A549 (cell line): ENCODE data around the gene C1orf167. TPM values are rescaled to one million over a fixed set of nuclear protein-coding genes. Genes with fewer than 3 reads are reported as not detected.

Source experiments
- BHLHE40 ChIP-seq: IDR thresholded peaks from 2 replicates; pipeline ENCODE4 v1.6.1; 2012; ENCODE audit warnings: low read depth, low read length, inconsistent platforms
- CBX8 ChIP-seq: fragments of 200-600 bp; sonication (generic); IDR thresholded peaks from 2 replicates; pipeline ENCODE4 v1.6.1; 2016
- EP300 ChIP-seq, 2 experiments: fragments of >200 bp; sonication (Bioruptor Twin); formaldehyde crosslinking; IDR thresholded peaks; 2 replicates in 1 of 2; 3 replicates in 1 of 2; pipeline ENCODE4 v1.6.1; 2016 to 2017
- ESRRA ChIP-seq: fragments of 150-350 bp; IDR thresholded peaks from 2 replicates; pipeline ENCODE4 v1.6.1; 2014; ENCODE audit warnings: mild to moderate bottlenecking, low read length, borderline replicate concordance
- FOSB ChIP-seq: fragments of 250-450 bp; sonication (Bioruptor Pico); IDR thresholded peaks from 2 replicates; pipeline ENCODE4 v1.5.0; 2020; ENCODE audit warnings: mild to moderate bottlenecking, moderate library complexity
- FOXS1 ChIP-seq: fragments of 250-450 bp; sonication (Bioruptor Pico); IDR thresholded peaks from 2 replicates; pipeline ENCODE4 v1.5.0; 2020; ENCODE audit warnings: mild to moderate bottlenecking, moderate library complexity
- HDAC2 ChIP-seq: fragments of 200-600 bp; sonication (generic); IDR thresholded peaks from 2 replicates; pipeline ENCODE4 v1.6.1; 2016
- HEYL ChIP-seq: fragments of 250-450 bp; sonication (Bioruptor Pico); IDR thresholded peaks from 2 replicates; pipeline ENCODE4 v1.8.0; 2021; ENCODE audit warnings: mild to moderate bottlenecking, moderate library complexity
- HOXA7 ChIP-seq: fragments of 250-450 bp; sonication (Bioruptor Pico); IDR thresholded peaks from 2 replicates; pipeline ENCODE4 v1.5.0; 2020; ENCODE audit warnings: mild to moderate bottlenecking, moderate library complexity
- HOXB13 ChIP-seq: fragments of 250-450 bp; sonication (Bioruptor Pico); IDR thresholded peaks from 2 replicates; pipeline ENCODE4 v1.5.0; 2020; ENCODE audit warnings: low read depth, mild to moderate bottlenecking, moderate library complexity
- JUN ChIP-seq, 2 experiments: fragments of >200 bp; sonication (Bioruptor Twin); formaldehyde crosslinking; IDR thresholded peaks; 2 replicates in 1 of 2; 3 replicates in 1 of 2; pipeline ENCODE4 v1.6.1; 2016 to 2017
- MAFK ChIP-seq: fragments of 450-650 bp; IDR thresholded peaks from 2 replicates; pipeline ENCODE4 v1.6.1; 2014; ENCODE audit not compliant: partially characterized antibody
- MAZ ChIP-seq: fragments of 150-350 bp; IDR thresholded peaks from 2 replicates; pipeline ENCODE4 v1.6.1; 2014; ENCODE audit warnings: antibody characterized with exemption, low read depth, low read length, borderline replicate concordance
- NFE2L2 ChIP-seq: fragments of 150-350 bp; conservative IDR thresholded peaks from 2 replicates; pipeline ENCODE4 v1.6.1; 2014; ENCODE audit warnings: low read length
- NPAS2 ChIP-seq: fragments of 250-450 bp; sonication (Bioruptor Pico); IDR thresholded peaks from 2 replicates; pipeline ENCODE4 v1.8.0; 2022; ENCODE audit warnings: mild to moderate bottlenecking, moderate library complexity, borderline replicate concordance
- PHF8 ChIP-seq: fragments of 200-600 bp; sonication (generic); IDR thresholded peaks from 2 replicates; pipeline ENCODE4 v1.6.1; 2016; ENCODE audit warnings: low read depth, mild to moderate bottlenecking, antibody characterized with exemption, moderate library complexity, borderline replicate concordance
- POLR2AphosphoS2 ChIP-seq: conservative IDR thresholded peaks from 2 replicates; pipeline ENCODE4 v1.6.1; 2012; ENCODE audit warnings: low read length, improper control_type of control experiment, inconsistent platforms
- RAD21 ChIP-seq, 2 experiments: fragments of >200 bp in 1 of 2; sonication (Bioruptor Twin) in 1 of 2; formaldehyde crosslinking in 1 of 2; IDR thresholded peaks in 1 of 2; conservative IDR thresholded peaks in 1 of 2; 2 replicates in 1 of 2; 3 replicates in 1 of 2; pipeline ENCODE4 v1.6.1; 2012 to 2018; ENCODE audit warnings: inconsistent platforms in 1 of 2
- RFX5 ChIP-seq: fragments of 450-650 bp; IDR thresholded peaks from 2 replicates; pipeline ENCODE4 v1.7.1; 2014; ENCODE audit warnings: antibody characterized with exemption, mild to moderate bottlenecking, moderate library complexity
- SMC3 ChIP-seq: fragments of >200 bp; sonication (Bioruptor Twin); formaldehyde crosslinking; IDR thresholded peaks from 3 replicates; pipeline ENCODE4 v1.6.1; 2018; ENCODE audit warnings: inconsistent platforms
- ZC3H11A ChIP-seq: fragments of 450-650 bp; IDR thresholded peaks from 2 replicates; pipeline ENCODE4 v1.6.1; 2014; ENCODE audit warnings: antibody characterized with exemption, mild to moderate bottlenecking
- ZFP36 ChIP-seq: fragments of 450-650 bp; IDR thresholded peaks from 2 replicates; pipeline ENCODE4 v1.6.1; 2014; ENCODE audit warnings: borderline replicate concordance; ENCODE audit not compliant: partially characterized antibody
- ZSCAN20 ChIP-seq: fragments of 250-450 bp; sonication (Bioruptor Pico); IDR thresholded peaks from 2 replicates; pipeline ENCODE4 v1.8.0; 2022; ENCODE audit warnings: mild to moderate bottlenecking, moderate library complexity
- polyA plus RNA-seq, 4 experiments: library from polyadenylated mRNA; depleted of rRNA in 3 of 4; stranded (reverse); fragments of >200 nt; fragmentation: RNase III in 1 of 4; extraction: RNeasy Plus Mini Kit Qiagen cat#74134 plus additional on column Dnase treatment in 1 of 4; gene quantifications; 2 replicates in 3 of 4; 3 replicates in 1 of 4; pipeline ENCODE4 v1.2.3, GENCODE V29; 2011 to 2017
- TF ChIP-seq, protein P1 (sequence below): fragments of 200-600 bp; sonication (generic); IDR thresholded peaks from 2 replicates; pipeline ENCODE4 v1.6.1; 2016; ENCODE audit warnings: antibody characterized with exemption, mild to moderate bottlenecking, moderate library complexity
- TF ChIP-seq, protein P2 (sequence below): fragments of >200 bp; sonication (Bioruptor Twin); formaldehyde crosslinking; IDR thresholded peaks from 2 replicates; pipeline ENCODE4 v1.6.1; 2016
- TF ChIP-seq, protein P3 (sequence below): IDR thresholded peaks from 2 replicates; pipeline ENCODE4 v1.6.1; 2012
- TF ChIP-seq, protein P4 (sequence below): fragments of >200 bp; sonication (Bioruptor Twin); formaldehyde crosslinking; IDR thresholded peaks from 3 replicates; pipeline ENCODE4 v1.5.1; 2016

Gene C1orf167
- polyA plus RNA-seq, 2 of the 4 experiments (the other 2 are of a cell fraction) = not detected

DNA sequence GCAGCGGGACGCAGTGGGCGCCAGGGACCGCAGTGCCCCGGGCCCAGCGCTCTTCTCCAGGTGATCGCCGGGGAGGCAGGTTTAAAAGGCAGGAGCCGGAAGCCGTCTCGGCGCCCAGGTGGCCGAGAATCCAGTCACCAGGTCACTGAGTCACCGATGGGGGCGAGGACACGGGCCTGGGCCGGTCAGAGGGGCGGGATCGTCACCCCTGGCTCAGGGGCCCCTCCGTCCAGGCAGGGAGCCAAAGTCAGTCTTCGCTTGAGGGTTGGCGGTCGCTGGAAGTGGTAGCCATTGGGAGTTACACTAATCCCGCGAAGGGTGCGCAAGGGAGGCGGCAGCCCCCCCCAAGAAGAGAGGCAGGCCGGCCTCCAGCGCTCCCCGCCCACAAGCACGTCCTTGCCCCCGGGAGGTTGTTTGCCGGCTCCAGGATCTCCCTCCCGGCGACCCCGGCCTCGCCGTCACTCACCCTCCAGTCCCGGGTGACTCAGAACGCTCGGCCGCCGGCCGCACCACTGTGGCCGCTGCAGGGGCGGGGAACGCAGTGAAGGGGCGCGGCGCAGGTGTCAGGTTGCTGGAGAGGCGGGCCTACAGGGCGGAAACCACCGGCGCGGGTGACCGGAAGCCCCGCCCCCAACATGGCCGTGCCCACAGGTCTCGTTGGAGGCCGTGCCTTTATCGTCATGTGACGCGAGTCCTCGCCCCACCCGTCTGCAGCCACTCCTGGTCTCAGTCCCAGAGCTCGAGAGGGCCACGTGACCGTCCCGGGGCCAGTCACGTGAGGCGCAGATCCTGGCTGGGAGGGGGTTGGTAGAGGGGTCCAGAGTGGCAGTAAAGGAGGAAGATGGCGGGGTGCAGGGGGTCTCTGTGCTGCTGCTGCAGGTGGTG, 43.7 kb downstream of the C1orf167 start, which contains the start of the genes CLCN6 and MTHFR (continued):
- TF ChIP-seq, protein P1, sequence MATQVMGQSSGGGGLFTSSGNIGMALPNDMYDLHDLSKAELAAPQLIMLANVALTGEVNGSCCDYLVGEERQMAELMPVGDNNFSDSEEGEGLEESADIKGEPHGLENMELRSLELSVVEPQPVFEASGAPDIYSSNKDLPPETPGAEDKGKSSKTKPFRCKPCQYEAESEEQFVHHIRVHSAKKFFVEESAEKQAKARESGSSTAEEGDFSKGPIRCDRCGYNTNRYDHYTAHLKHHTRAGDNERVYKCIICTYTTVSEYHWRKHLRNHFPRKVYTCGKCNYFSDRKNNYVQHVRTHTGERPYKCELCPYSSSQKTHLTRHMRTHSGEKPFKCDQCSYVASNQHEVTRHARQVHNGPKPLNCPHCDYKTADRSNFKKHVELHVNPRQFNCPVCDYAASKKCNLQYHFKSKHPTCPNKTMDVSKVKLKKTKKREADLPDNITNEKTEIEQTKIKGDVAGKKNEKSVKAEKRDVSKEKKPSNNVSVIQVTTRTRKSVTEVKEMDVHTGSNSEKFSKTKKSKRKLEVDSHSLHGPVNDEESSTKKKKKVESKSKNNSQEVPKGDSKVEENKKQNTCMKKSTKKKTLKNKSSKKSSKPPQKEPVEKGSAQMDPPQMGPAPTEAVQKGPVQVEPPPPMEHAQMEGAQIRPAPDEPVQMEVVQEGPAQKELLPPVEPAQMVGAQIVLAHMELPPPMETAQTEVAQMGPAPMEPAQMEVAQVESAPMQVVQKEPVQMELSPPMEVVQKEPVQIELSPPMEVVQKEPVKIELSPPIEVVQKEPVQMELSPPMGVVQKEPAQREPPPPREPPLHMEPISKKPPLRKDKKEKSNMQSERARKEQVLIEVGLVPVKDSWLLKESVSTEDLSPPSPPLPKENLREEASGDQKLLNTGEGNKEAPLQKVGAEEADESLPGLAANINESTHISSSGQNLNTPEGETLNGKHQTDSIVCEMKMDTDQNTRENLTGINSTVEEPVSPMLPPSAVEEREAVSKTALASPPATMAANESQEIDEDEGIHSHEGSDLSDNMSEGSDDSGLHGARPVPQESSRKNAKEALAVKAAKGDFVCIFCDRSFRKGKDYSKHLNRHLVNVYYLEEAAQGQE = no peak
- TF ChIP-seq NPAS2 (peak; percentile 91), ESRRA (no peak), ZFP36 (no peak), CBX8 (no peak), MAZ (no peak), JUN (IDR thresholded peaks at IDR 0.05) (peak in 1 of 2 experiments; percentile 58; a peak in 2 of 5 replicates), RFX5 (no peak), HOXA7 (CRISPR knock-in tag) (no peak), SMC3 (no peak), HEYL (CRISPR knock-in tag) (no peak), NFE2L2 (no peak), EP300 (IDR thresholded peaks at IDR 0.05) (no peak), BHLHE40 (peak; percentile 71), POLR2AphosphoS2 (no peak), MAFK (no peak), ZSCAN20 (CRISPR knock-in tag) (no peak), HOXB13 (no peak), RAD21 (conservative IDR thresholded peaks at IDR 0.05 in 1 of 2, IDR thresholded peaks at IDR 0.05 in 1 of 2) (no peak), PHF8 (peak; percentile 51; the same call in 1 of the 2 replicates), FOSB (CRISPR knock-in tag) (no peak), FOXS1 (no peak), ZC3H11A (no peak), HDAC2 (no peak)
- TF ChIP-seq, protein P2, sequence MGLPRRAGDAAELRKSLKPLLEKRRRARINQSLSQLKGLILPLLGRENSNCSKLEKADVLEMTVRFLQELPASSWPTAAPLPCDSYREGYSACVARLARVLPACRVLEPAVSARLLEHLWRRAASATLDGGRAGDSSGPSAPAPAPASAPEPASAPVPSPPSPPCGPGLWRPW = no peak
- TF ChIP-seq, protein P3, sequence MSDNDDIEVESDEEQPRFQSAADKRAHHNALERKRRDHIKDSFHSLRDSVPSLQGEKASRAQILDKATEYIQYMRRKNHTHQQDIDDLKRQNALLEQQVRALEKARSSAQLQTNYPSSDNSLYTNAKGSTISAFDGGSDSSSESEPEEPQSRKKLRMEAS = peak; percentile 71
- TF ChIP-seq, protein P4, sequence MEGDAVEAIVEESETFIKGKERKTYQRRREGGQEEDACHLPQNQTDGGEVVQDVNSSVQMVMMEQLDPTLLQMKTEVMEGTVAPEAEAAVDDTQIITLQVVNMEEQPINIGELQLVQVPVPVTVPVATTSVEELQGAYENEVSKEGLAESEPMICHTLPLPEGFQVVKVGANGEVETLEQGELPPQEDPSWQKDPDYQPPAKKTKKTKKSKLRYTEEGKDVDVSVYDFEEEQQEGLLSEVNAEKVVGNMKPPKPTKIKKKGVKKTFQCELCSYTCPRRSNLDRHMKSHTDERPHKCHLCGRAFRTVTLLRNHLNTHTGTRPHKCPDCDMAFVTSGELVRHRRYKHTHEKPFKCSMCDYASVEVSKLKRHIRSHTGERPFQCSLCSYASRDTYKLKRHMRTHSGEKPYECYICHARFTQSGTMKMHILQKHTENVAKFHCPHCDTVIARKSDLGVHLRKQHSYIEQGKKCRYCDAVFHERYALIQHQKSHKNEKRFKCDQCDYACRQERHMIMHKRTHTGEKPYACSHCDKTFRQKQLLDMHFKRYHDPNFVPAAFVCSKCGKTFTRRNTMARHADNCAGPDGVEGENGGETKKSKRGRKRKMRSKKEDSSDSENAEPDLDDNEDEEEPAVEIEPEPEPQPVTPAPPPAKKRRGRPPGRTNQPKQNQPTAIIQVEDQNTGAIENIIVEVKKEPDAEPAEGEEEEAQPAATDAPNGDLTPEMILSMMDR = no peak
